ENCODE data around the gene OR2T4.

The OR2T4 gene

DNA sequence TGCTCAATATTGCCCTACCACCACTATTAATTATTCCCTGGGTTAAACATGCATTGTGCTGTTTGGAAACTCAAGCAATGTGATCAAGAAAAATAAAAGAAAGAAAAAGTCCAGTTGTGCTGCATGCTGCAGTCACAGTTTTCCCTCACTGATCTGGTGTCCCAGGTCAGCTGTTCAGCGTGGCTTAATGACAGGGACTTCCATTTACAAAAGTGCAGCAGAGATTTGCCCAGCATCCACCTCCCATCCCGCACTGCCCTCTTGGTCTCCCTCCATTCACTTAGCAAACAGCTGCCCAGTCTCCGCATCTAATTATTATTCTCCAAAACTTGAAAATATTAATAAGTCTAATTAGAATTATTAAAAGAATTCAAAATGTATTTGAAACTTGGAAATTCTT, 2.0 kb upstream of the OR2T4 start:
- no peak overlapping the region for H3K4me3 ChIP-seq (replicated peaks; ENCODE audit: low read depth, low read length)
- H3K27me3 ChIP-seq (replicated peaks; ENCODE audit: control insufficient read depth, insufficient read depth, low read length) = no peaks in the 10 kb centered on the region
- H3K36me3 ChIP-seq (ENCODE audit: control insufficient read depth, insufficient read depth, low read length) = no peaks in the 10 kb centered on the region
- DNase-seq (ENCODE audit: extremely low read depth, insufficient read length) = no peak
- TF ChIP-seq, protein P1, sequence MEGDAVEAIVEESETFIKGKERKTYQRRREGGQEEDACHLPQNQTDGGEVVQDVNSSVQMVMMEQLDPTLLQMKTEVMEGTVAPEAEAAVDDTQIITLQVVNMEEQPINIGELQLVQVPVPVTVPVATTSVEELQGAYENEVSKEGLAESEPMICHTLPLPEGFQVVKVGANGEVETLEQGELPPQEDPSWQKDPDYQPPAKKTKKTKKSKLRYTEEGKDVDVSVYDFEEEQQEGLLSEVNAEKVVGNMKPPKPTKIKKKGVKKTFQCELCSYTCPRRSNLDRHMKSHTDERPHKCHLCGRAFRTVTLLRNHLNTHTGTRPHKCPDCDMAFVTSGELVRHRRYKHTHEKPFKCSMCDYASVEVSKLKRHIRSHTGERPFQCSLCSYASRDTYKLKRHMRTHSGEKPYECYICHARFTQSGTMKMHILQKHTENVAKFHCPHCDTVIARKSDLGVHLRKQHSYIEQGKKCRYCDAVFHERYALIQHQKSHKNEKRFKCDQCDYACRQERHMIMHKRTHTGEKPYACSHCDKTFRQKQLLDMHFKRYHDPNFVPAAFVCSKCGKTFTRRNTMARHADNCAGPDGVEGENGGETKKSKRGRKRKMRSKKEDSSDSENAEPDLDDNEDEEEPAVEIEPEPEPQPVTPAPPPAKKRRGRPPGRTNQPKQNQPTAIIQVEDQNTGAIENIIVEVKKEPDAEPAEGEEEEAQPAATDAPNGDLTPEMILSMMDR (IDR thresholded peaks at IDR 0.05; ENCODE audit: insufficient read depth, low read length, poor library complexity, severe bottlenecking) = no peak

DNA sequence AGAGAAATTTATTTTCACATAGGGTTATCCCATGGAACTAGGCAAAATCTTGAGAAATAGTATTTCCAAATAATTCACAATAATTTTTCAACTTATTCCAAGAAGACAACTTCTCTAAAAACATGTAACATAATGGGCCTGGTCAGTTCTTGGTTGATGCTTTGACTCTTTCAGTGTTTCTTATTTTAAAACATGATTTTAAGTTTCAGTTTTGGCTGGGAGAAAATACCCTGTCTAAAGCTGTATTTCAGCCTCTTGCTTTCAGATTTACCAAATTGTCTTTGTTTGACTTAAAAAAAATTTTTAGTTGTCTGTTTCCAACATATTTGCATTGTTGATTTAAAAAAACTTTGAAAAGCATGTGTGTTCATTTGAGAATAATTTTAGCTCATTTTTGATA, 5.1 kb downstream of the OR2T4 start:
- TF ChIP-seq, protein P1 (IDR thresholded peaks at IDR 0.05; ENCODE audit: insufficient read depth, low read length, poor library complexity, severe bottlenecking) = no peak
- Histone ChIP-seq H3K4me3 (replicated peaks; ENCODE audit: low read depth, low read length) (no peak overlapping the region), H3K27me3 (replicated peaks; ENCODE audit: control insufficient read depth, insufficient read depth, low read length) (no peaks in the 10 kb centered on the region), H3K36me3 (ENCODE audit: control insufficient read depth, insufficient read depth, low read length) (no peaks in the 10 kb centered on the region)
- DNase-seq (ENCODE audit: extremely low read depth, insufficient read length) = no peak

- no peak overlapping the region for H3K4me3 ChIP-seq (replicated peaks; ENCODE audit: low read depth, low read length)
- no peaks in the 10 kb centered on the region for H3K27me3 ChIP-seq (replicated peaks; ENCODE audit: control insufficient read depth, insufficient read depth, low read length)
- H3K36me3 ChIP-seq (ENCODE audit: control insufficient read depth, insufficient read depth, low read length) = no peaks in the 10 kb centered on the region
- DNase-seq (ENCODE audit: extremely low read depth, insufficient read length) = no peak
- TF ChIP-seq, protein P1 (IDR thresholded peaks at IDR 0.05; ENCODE audit: insufficient read depth, low read length, poor library complexity, severe bottlenecking) = no peak
These were observed 10.9 kb downstream of the OR2T4 start for GRCh38 chr1:248372394-248372793.

GRCh38 chr1:248373761-248374160, 12.3 kb downstream of the OR2T4 start:
- Histone ChIP-seq H3K27me3 (replicated peaks; ENCODE audit: control insufficient read depth, insufficient read depth, low read length) (no peaks in the 10 kb centered on the region), H3K4me3 (replicated peaks; ENCODE audit: low read depth, low read length) (no peak overlapping the region), H3K36me3 (ENCODE audit: control insufficient read depth, insufficient read depth, low read length) (no peaks in the 10 kb centered on the region)
- TF ChIP-seq, protein P1 (IDR thresholded peaks at IDR 0.05; ENCODE audit: insufficient read depth, low read length, poor library complexity, severe bottlenecking) = no peak
- no peak for DNase-seq (ENCODE audit: extremely low read depth, insufficient read length)

- Histone ChIP-seq H3K36me3 (ENCODE audit: control insufficient read depth, insufficient read depth, low read length) (no peaks in the 10 kb centered on the region), H3K27me3 (replicated peaks; ENCODE audit: control insufficient read depth, insufficient read depth, low read length) (no peaks in the 10 kb centered on the region), H3K4me3 (replicated peaks; ENCODE audit: low read depth, low read length) (no peak within 1 kb of the TSS)
- TF ChIP-seq, protein P1 (IDR thresholded peaks at IDR 0.05; ENCODE audit: insufficient read depth, low read length, poor library complexity, severe bottlenecking) = no peak
- DNase-seq (ENCODE audit: extremely low read depth, insufficient read length) = no peak
These were observed 14.0 kb downstream of the OR2T4 start, which contains the start of gene OR2T6 for GRCh38 chr1:248375446-248375845. TSS of gene OR2T6 (plus strand) at chr1:248375746. CDS start at chr1:248387609, 11,863 bp downstream.

DNA sequence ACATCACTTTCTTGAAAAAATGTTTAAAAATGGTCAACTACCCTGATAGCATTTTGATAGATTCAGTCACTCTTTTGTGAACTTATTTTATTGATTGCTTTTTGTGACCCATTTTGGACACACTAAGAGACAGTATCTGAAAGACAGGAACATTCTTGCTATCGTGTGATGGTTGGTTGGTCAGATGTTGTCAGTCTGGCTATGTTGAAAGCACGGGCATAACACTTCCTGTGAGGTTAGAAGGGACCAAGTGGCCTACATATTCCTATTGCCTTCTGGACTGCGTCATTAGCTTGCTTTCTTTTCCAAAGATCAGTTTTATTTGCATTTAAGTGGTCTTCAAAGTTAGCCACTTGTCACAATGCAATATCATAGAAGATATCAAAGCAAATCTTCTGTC, 15.5 kb downstream of the OR2T4 start:
- TF ChIP-seq, protein P1 (IDR thresholded peaks at IDR 0.05; ENCODE audit: insufficient read depth, low read length, poor library complexity, severe bottlenecking) = no peak
- no peak for DNase-seq (ENCODE audit: extremely low read depth, insufficient read length)
- Histone ChIP-seq H3K4me3 (replicated peaks; ENCODE audit: low read depth, low read length) (no peak overlapping the region), H3K27me3 (replicated peaks; ENCODE audit: control insufficient read depth, insufficient read depth, low read length) (no peaks in the 10 kb centered on the region), H3K36me3 (ENCODE audit: control insufficient read depth, insufficient read depth, low read length) (no peaks in the 10 kb centered on the region)
